ENCODE data around the gene ATF6B.

Gene ATF6B

DNA sequence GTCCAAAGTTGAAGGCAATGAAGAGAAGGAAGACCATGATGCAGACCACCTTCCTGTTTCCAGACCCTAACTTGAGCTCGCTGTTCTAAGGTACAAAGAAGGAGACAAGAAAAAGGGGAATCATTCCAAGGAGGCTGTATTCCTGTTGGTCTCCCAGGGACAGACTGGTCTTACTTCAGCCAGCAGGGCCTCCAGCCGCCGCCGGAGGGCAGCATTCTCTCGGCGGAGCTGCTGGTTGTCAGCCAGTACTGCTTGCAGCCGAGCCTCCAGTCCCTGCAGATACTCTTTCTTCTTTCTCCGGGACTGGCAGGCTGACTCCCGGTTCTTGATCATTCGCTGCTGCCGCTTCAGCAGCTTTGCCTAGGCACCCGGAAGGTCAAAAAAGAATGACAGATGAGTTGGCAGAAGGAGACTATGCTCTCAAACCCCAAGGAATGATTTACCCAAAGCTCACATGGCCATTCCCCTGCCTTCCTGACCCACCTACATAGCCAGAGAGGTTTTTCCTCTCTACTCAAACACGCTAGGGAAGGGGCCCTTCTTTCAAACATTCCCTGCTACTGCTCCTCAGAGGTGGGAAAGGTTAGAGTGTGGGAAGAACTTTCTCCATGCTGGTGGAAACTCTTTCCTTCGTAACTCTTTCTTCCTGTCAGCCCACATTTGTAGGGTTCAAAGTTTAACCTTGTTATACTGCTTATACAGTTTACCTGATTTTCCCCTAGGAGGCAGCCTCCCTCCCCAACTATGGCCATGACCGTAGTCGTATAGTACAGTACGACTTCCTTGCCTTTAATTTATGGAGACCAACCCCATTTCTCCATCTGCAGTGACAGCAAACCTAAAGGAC, 9.0 kb downstream of the ATF6B start:
- H3K9ac ChIP-seq (ENCODE audit: low read depth, low read length, poor library complexity, severe bottlenecking), result no peak overlapping the region
- no peaks in the 10 kb centered on the region for H3F3A ChIP-seq (ENCODE audit: low read depth)
- peaks cover 57% of the 10 kb centered on the region; the same call in 1 of the 2 replicates for H3K36me3 ChIP-seq (ENCODE audit: insufficient read depth, low read length)
- H3K4me3 ChIP-seq (ENCODE audit: low read length, poor library complexity, severe bottlenecking), result no peak overlapping the region
- H3K27me3 ChIP-seq (ENCODE audit: insufficient read depth, low read length, poor library complexity, severe bottlenecking), result no peaks in the 10 kb centered on the region
- no peaks in the 10 kb centered on the region; the same call in 1 of the 2 replicates for H3K79me2 ChIP-seq (ENCODE audit: insufficient read depth, low read length)
- no peak overlapping the region for H3K4me2 ChIP-seq (ENCODE audit: low read depth, low read length, poor library complexity, severe bottlenecking)
- no peaks in the 10 kb centered on the region for H3K4me1 ChIP-seq (ENCODE audit: insufficient read depth, low read length, poor library complexity, severe bottlenecking)
- H4K20me1 ChIP-seq (ENCODE audit: insufficient read depth, low read length, poor library complexity, severe bottlenecking), result peaks cover 2% of the 10 kb centered on the region
- TF ChIP-seq, protein P1, sequence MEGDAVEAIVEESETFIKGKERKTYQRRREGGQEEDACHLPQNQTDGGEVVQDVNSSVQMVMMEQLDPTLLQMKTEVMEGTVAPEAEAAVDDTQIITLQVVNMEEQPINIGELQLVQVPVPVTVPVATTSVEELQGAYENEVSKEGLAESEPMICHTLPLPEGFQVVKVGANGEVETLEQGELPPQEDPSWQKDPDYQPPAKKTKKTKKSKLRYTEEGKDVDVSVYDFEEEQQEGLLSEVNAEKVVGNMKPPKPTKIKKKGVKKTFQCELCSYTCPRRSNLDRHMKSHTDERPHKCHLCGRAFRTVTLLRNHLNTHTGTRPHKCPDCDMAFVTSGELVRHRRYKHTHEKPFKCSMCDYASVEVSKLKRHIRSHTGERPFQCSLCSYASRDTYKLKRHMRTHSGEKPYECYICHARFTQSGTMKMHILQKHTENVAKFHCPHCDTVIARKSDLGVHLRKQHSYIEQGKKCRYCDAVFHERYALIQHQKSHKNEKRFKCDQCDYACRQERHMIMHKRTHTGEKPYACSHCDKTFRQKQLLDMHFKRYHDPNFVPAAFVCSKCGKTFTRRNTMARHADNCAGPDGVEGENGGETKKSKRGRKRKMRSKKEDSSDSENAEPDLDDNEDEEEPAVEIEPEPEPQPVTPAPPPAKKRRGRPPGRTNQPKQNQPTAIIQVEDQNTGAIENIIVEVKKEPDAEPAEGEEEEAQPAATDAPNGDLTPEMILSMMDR (conservative IDR thresholded peaks at IDR 0.05; ENCODE audit: low read length), result peak; percentile 88
- TF ChIP-seq EZH2phosphoT487 (IDR thresholded peaks at IDR 0.05; ENCODE audit: borderline replicate concordance), result no peak
- H3K9me3 ChIP-seq (ENCODE audit: insufficient read depth, low read depth, low read length), result no peaks in the 10 kb centered on the region
- H2AFZ ChIP-seq (ENCODE audit: low read length), result no peak overlapping the region
- no peaks in the 10 kb centered on the region for H3K9me2 ChIP-seq (replicated peaks; ENCODE audit: low read depth, low read length)

DNA sequence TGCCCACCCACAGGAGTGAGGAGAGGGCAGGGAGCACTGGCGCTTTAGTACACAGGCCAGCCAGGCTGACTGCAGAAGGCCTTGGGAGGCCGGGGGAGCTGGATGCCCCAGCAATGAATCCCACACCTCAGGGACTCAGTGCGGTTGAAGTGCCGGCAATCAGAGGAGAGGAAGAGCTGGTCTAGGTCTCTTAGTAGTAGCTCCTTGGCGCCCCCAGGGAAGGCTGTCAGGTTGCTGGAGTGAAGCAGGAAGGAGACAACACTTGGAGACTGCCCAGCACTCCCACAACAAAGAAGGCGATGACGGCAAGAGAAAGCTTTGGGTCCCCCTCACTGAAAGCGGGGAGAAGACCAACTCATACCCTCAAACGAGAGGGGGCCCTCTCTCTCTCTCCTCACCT, 10.6 kb downstream of the ATF6B start:
- Histone ChIP-seq H3K9ac (ENCODE audit: low read depth, low read length, poor library complexity, severe bottlenecking) (no peak overlapping the region), H4K20me1 (ENCODE audit: insufficient read depth, low read length, poor library complexity, severe bottlenecking) (peaks cover 2% of the 10 kb centered on the region), H3K4me1 (ENCODE audit: insufficient read depth, low read length, poor library complexity, severe bottlenecking) (no peaks in the 10 kb centered on the region), H3K9me2 (replicated peaks; ENCODE audit: low read depth, low read length) (no peaks in the 10 kb centered on the region), H2AFZ (ENCODE audit: low read length) (no peak overlapping the region), H3K4me3 (ENCODE audit: low read length, poor library complexity, severe bottlenecking) (no peak overlapping the region), H3K36me3 (ENCODE audit: insufficient read depth, low read length) (peaks cover 56% of the 10 kb centered on the region; the same call in 1 of the 2 replicates), H3K9me3 (ENCODE audit: insufficient read depth, low read depth, low read length) (no peaks in the 10 kb centered on the region), H3K4me2 (ENCODE audit: low read depth, low read length, poor library complexity, severe bottlenecking) (no peak overlapping the region), H3K27me3 (ENCODE audit: insufficient read depth, low read length, poor library complexity, severe bottlenecking) (no peaks in the 10 kb centered on the region), H3K79me2 (ENCODE audit: insufficient read depth, low read length) (no peaks in the 10 kb centered on the region), H3F3A (ENCODE audit: low read depth) (no peaks in the 10 kb centered on the region)
- TF ChIP-seq, protein P1 (conservative IDR thresholded peaks at IDR 0.05; ENCODE audit: low read length), result no peak
- TF ChIP-seq EZH2phosphoT487 (IDR thresholded peaks at IDR 0.05; ENCODE audit: borderline replicate concordance), result no peak

DNA sequence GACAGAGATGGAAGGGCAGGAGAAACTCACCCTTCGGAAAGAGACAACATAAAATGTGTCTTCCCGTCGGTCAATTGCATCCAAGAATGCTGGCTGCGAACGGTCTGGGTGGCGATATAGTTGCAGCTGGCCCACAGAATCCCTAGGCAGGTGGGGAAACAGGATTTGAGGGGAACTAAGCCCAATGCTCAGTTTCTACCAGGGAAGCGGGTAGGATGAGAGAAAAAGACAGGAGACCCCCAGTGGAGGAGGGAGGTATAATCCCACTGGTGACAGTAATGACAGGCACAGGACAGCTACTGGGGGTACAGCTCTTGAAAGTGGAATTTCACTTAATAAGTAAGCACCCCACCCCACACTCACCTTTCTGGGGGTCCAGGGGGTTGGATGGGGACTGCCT, 11.4 kb downstream of the ATF6B start:
- no peak overlapping the region for H3K4me3 ChIP-seq (ENCODE audit: low read length, poor library complexity, severe bottlenecking)
- H3K9ac ChIP-seq (ENCODE audit: low read depth, low read length, poor library complexity, severe bottlenecking), result no peak overlapping the region
- H3K79me2 ChIP-seq (ENCODE audit: insufficient read depth, low read length), result no peaks in the 10 kb centered on the region
- no peaks in the 10 kb centered on the region for H3F3A ChIP-seq (ENCODE audit: low read depth)
- no peak for TF ChIP-seq EZH2phosphoT487 (IDR thresholded peaks at IDR 0.05; ENCODE audit: borderline replicate concordance)
- TF ChIP-seq, protein P1 (conservative IDR thresholded peaks at IDR 0.05; ENCODE audit: low read length), result peak; percentile 62
- no peaks in the 10 kb centered on the region for H3K9me2 ChIP-seq (replicated peaks; ENCODE audit: low read depth, low read length)
- peaks cover 2% of the 10 kb centered on the region for H4K20me1 ChIP-seq (ENCODE audit: insufficient read depth, low read length, poor library complexity, severe bottlenecking)
- no peaks in the 10 kb centered on the region for H3K4me1 ChIP-seq (ENCODE audit: insufficient read depth, low read length, poor library complexity, severe bottlenecking)
- no peaks in the 10 kb centered on the region for H3K27me3 ChIP-seq (ENCODE audit: insufficient read depth, low read length, poor library complexity, severe bottlenecking)
- no peak overlapping the region for H3K4me2 ChIP-seq (ENCODE audit: low read depth, low read length, poor library complexity, severe bottlenecking)
- H3K36me3 ChIP-seq (ENCODE audit: insufficient read depth, low read length), result peaks cover 51% of the 10 kb centered on the region; the same call in 1 of the 2 replicates
- H2AFZ ChIP-seq (ENCODE audit: low read length), result no peak overlapping the region
- no peaks in the 10 kb centered on the region for H3K9me3 ChIP-seq (ENCODE audit: insufficient read depth, low read depth, low read length)
